Lower lobe of right lung (tissue), 2 donors: ENCODE measurements around the gene ZXDC. TPM values are rescaled to one million over a fixed set of nuclear protein-coding genes. Genes with fewer than 3 reads are reported as not detected.

Experiments
- ATAC-seq, 2 donors: fragments of 200-7000 bp; cut with Tn5 transposase; one replicate each; pipeline ENCODE4 v1.9.1; 2020 to 2022; ENCODE audit warnings: mild to moderate bottlenecking in 2 of 2, moderate library complexity in 2 of 2
- DNase-seq: peaks from one replicate; pipeline ENCODE4 v3.0.0-alpha.2; 2020
- H3K27ac ChIP-seq: fragments of 200-600 bp; one replicate; pipeline ENCODE4 v1.8.0; 2022
- H3K27me3 ChIP-seq: fragments of 200-600 bp; one replicate; pipeline ENCODE4 v1.8.0; 2022; ENCODE audit warnings: low read depth
- H3K36me3 ChIP-seq: fragments of 200-600 bp; one replicate; pipeline ENCODE4 v1.8.0; 2022; ENCODE audit warnings: mild to moderate bottlenecking
- H3K4me1 ChIP-seq: fragments of 200-600 bp; one replicate; pipeline ENCODE4 v1.8.0; 2022
- H3K4me3 ChIP-seq: fragments of 200-600 bp; one replicate; pipeline ENCODE4 v1.8.0; 2022; ENCODE audit warnings: mild to moderate bottlenecking
- H3K9me3 ChIP-seq: fragments of 200-600 bp; one replicate; pipeline ENCODE4 v1.8.0; 2022
- intact Hi-C: fragments of 100-400 bp; cut with DNase I; formaldehyde crosslinking; loops from one replicate; pipeline ENCODE4 v1.11.0; 2022
- total RNA-seq: library from RNA; stranded (reverse); fragmentation: NEBNext Ultra II Directional; extraction: Animal tissue kit (Norgen Biotek cat#: 25700); gene quantifications from one replicate; pipeline ENCODE4 v1.2.1, GENCODE V29; 2021
- TF ChIP-seq, protein P1 (sequence below): fragments of 200-600 bp; IDR thresholded peaks from one replicate; pipeline ENCODE4 v1.8.0; 2022; ENCODE audit warnings: antibody characterized with exemption, mild to moderate bottlenecking
- donor health status: DM: no; HTN: yes; CAD: no; lungs with severe emphysema.

Gene ZXDC
- total RNA-seq, 1 donor from 2014 or later, result 40.4 TPM

DNA sequence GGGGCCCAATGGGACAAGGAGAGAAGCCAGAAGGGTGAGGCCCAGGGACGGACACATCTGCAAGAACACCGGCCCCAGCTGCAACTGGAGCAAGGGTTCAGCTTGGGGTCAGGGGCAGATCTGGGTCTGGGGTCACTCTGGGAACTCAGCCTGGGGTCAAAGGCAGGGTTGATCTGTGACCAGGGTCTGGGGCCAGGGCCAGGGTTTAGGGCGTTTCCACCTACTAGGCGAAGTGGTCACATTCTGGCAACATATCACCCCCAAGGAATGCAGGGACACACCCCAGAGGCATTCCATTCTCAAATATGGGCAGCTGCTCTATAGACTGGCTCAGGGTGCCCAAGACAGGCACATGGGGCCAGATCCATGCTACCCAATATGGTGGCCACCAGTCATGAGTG lies 32.9 kb upstream of the ZXDC start:
- peak; percentile 43 for DNase-seq
- TF ChIP-seq, protein P1, sequence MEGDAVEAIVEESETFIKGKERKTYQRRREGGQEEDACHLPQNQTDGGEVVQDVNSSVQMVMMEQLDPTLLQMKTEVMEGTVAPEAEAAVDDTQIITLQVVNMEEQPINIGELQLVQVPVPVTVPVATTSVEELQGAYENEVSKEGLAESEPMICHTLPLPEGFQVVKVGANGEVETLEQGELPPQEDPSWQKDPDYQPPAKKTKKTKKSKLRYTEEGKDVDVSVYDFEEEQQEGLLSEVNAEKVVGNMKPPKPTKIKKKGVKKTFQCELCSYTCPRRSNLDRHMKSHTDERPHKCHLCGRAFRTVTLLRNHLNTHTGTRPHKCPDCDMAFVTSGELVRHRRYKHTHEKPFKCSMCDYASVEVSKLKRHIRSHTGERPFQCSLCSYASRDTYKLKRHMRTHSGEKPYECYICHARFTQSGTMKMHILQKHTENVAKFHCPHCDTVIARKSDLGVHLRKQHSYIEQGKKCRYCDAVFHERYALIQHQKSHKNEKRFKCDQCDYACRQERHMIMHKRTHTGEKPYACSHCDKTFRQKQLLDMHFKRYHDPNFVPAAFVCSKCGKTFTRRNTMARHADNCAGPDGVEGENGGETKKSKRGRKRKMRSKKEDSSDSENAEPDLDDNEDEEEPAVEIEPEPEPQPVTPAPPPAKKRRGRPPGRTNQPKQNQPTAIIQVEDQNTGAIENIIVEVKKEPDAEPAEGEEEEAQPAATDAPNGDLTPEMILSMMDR, result no peak

GRCh38 chr3:126507886-126508285 lies 32.2 kb upstream of the ZXDC start:
- H3K27me3 ChIP-seq, result no peaks in the 10 kb centered on the region
- TF ChIP-seq, protein P1, result no peak
- DNase-seq (peak; percentile 26), ATAC-seq (no peak)
- intact Hi-C loops, result no loop called here
- H3K4me3 ChIP-seq, result no peak overlapping the region
- no peaks in the 10 kb centered on the region for H3K36me3 ChIP-seq
- H3K4me1 ChIP-seq, result no peaks in the 10 kb centered on the region
- no peaks in the 10 kb centered on the region for H3K9me3 ChIP-seq
- H3K27ac ChIP-seq, result no peak overlapping the region

More for the DNA sequence above, 32.9 kb upstream of the ZXDC start:
- peak; percentile 38 to 44 for ATAC-seq
- H3K9me3 ChIP-seq, result no peaks in the 10 kb centered on the region
- no peaks in the 10 kb centered on the region for H3K4me1 ChIP-seq
- H3K27me3 ChIP-seq, result no peaks in the 10 kb centered on the region
- intact Hi-C loops, result no loop called here
- H3K36me3 ChIP-seq, result no peaks in the 10 kb centered on the region
- H3K4me3 ChIP-seq, result no peak overlapping the region
- no peak overlapping the region for H3K27ac ChIP-seq

GRCh38 chr3:126503701-126504100 lies 28.0 kb upstream of the ZXDC start:
- no peaks in the 10 kb centered on the region for H3K4me1 ChIP-seq
- H3K36me3 ChIP-seq, result no peaks in the 10 kb centered on the region
- no peak overlapping the region for H3K27ac ChIP-seq
- no peaks in the 10 kb centered on the region for H3K27me3 ChIP-seq
- ATAC-seq, result no peak
- intact Hi-C loops, result no loop called here
- no peak overlapping the region for H3K4me3 ChIP-seq
- TF ChIP-seq, protein P1, result no peak
- H3K9me3 ChIP-seq, result no peaks in the 10 kb centered on the region
- no peak for DNase-seq

DNA sequence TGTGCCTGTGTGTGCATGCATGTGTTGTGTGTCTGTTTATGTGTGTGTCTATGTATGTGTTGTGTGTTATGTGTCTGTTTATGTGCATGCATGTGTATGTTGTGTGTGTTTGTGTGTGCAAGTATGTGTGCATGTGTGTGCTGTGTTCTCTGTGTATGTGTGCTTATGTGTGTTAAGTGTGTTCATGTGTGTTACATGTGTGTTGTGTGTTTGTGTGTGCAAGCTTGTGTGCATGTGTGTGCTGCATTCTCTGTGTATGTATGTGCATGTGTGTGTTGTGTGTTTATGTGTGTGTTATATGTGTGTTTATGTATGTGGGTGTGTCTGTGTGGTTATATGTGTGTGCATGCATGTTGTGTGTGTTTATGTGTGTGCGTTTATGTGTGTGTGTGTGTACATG lies 27.0 kb upstream of the ZXDC start:
- TF ChIP-seq, protein P1, result no peak
- no peak overlapping the region for H3K4me3 ChIP-seq
- intact Hi-C loops, result no loop called here
- no peaks in the 10 kb centered on the region for H3K36me3 ChIP-seq
- ATAC-seq (no peak), DNase-seq (no peak)
- no peaks in the 10 kb centered on the region for H3K9me3 ChIP-seq
- H3K27me3 ChIP-seq, result no peaks in the 10 kb centered on the region
- H3K27ac ChIP-seq, result no peak overlapping the region
- no peaks in the 10 kb centered on the region for H3K4me1 ChIP-seq

- DNase-seq (no peak), ATAC-seq (peak in 1 of 2 donors; percentile 14)
- TF ChIP-seq, protein P1, result no peak
Measured at GRCh38 chr3:126501736-126502135, 26.0 kb upstream of the ZXDC start.

DNA sequence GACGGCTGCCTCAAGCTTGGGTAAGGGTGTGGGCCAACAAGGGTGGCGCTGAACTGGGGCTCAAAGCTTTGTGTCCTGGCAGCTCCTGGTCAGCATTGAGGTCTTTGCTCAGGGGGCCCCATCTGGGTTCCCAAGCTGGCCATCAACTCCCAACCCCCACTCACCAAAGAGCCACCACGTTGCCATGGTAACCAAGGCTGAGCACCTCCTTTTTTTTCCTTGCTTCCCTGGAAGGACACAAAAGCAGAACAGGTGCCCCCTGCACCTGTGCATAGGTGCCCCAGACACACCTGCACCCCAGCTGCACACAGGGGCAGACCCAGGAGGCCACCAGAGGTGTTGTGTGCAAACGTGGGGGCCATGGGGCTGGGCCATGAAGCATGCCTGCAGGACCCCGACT lies 25.4 kb upstream of the ZXDC start:
- DNase-seq (no peak), ATAC-seq (no peak)
- no peaks in the 10 kb centered on the region for H3K9me3 ChIP-seq
- intact Hi-C loops, result no loop called here
- TF ChIP-seq, protein P1, result no peak
- H3K36me3 ChIP-seq, result no peaks in the 10 kb centered on the region
- no peak overlapping the region for H3K27ac ChIP-seq
- H3K27me3 ChIP-seq, result no peaks in the 10 kb centered on the region
- no peaks in the 10 kb centered on the region for H3K4me1 ChIP-seq
- H3K4me3 ChIP-seq, result no peak overlapping the region

More at GRCh38 chr3:126501736-126502135, 26.0 kb upstream of the ZXDC start:
- H3K4me1 ChIP-seq, result no peaks in the 10 kb centered on the region
- no peak overlapping the region for H3K27ac ChIP-seq
- H3K4me3 ChIP-seq, result no peak overlapping the region
- H3K9me3 ChIP-seq, result no peaks in the 10 kb centered on the region
- H3K27me3 ChIP-seq, result no peaks in the 10 kb centered on the region
- intact Hi-C loops, result no loop called here
- H3K36me3 ChIP-seq, result no peaks in the 10 kb centered on the region
